ENCODE measurements around the gene SYMPK. TPM values are rescaled to one million over a fixed set of nuclear protein-coding genes. Genes with fewer than 3 reads are reported as not detected.
"Not testable (repeated sequence)": the region's sequence is repeated elsewhere in the genome, so short reads cannot be mapped to it uniquely, and the experiment has no call there.

SYMPK gene
- total RNA-seq: 100 to 1,000 TPM; 104 to 109 TPM

DNA sequence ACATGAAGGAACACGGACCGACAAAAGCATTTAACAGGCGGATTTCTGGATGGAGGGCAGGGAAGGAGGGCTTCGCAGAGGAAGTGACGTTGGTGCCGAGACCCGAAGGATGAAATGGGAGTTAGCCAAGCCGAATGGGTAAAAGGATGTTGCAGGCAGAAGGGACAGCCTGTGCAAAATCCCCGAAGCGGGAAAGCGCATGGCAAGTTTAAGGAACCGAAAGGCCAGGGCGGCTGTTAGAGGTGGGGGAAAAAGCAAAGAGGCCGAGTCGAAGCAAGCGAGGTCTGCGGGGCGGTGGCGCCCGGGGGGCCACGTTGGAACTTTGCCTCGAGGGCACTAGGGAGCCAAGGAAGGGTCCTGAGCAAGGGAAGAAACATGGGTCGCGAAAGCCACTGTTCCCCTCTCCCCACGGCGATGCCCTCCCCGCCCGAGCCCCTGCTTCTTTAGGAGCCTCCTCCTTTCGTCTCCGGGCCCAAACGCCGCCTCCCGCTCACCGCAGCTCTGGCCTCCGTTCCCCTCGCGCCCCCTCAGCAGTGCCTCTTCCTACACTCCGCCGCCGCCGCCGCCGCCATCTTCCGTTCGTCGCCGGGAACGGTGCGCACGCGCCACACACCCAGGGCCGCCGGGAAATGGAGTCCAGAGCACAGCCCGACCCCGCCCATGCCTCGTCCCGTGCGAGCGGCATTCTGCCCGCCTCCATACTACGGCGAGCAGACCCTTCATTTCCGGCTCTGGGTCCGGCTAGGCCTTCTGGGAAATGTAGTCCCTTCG lies at the start of gene SYMPK:
SYMPK (minus strand) TSS at position 584 of the 771 bp plus-strand sequence. CDS start 8,652 bp downstream, outside the sequence.
- no peaks in the 10 kb centered on the region for H3K9me3 Mint-ChIP-seq
- H3K4me1 Mint-ChIP-seq: peaks cover 23% of the 10 kb centered on the region
- peaks cover 35% of the 10 kb centered on the region for H3K27me3 Mint-ChIP-seq

DNA sequence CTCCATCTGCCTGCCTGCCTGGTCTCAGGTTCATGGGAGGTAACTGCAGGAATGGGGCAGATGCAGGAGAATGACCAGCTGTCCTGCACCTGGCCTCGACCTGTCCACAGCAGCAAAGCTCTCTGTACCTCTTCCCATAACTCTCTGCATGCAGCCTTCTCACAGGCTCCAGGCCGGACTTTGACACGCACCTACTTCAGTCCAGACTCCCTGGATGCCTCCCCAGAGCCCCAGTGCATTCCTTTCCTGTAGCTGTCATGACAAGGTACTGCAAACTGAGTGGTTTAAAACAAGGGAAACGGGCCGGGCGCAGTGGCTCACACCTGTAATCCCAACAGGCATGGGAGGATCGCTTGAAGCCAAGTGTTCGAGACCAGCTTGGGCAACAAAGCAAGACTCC lies 48.3 kb upstream of the SYMPK start:
- H3K4me3 Mint-ChIP-seq: no peak overlapping the region
- peaks cover 39% of the 10 kb centered on the region for H3K27me3 Mint-ChIP-seq
- no peaks in the 10 kb centered on the region for H3K36me3 Mint-ChIP-seq
- H3K4me1 Mint-ChIP-seq: no peaks in the 10 kb centered on the region
- no peak overlapping the region for H3K27ac Mint-ChIP-seq
- DNase-seq: no peak
- H3K9me3 Mint-ChIP-seq: no peaks in the 10 kb centered on the region

More for the DNA sequence above, at the start of gene SYMPK:
- peak; percentile 100 for DNase-seq
- Mint-ChIP-seq H3K4me3 (peak within 1 kb of the TSS; percentile 90), H3K36me3 (peaks cover 23% of the 10 kb centered on the region), H3K27ac (peak within 1 kb of the TSS; percentile 97)

DNA sequence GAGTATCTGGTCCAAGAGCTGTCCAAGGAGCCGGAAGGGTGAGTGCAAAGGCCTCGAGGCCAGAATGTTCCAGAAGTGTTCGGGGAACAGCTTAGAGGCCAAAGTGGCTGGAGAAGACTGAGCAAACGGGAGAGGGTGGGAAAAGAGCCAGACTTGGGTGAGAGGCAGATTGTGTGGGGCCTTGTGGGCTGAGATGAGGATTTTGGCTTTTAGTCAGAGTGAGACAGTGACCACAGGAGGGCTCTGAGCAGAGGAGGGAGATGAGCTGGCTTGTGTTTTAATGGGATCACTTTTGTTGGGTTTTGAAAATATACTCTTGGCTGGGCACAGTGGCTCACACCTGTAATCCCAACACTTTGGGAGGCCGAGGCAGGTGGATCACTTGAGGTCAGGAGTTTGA lies 46.0 kb upstream of the SYMPK start:
- Mint-ChIP-seq H3K4me3 (no peak overlapping the region), H3K36me3 (no peaks in the 10 kb centered on the region), H3K27ac (no peak overlapping the region), H3K9me3 (no peaks in the 10 kb centered on the region), H3K4me1 (no peaks in the 10 kb centered on the region), H3K27me3 (peaks cover 33% of the 10 kb centered on the region)
- DNase-seq: no peak

DNA sequence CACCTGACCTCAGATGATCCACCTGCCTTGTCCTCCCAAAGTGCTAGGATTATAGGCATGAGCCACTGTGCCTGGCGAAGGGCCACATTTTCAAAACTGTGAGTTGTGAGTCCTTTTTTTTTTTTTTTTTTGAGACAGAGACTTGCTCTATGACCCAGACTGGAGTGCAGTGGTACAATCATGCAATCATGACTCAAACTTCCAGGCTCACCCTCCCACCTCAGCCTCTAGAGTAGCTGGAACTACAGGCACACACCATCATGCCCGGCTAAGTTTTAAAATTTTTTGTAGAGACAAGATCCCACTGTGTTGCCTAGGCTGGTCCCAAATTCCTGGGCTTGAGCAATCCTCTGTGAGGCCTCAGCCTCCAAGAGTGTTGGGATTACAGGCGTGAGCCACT lies 43.3 kb upstream of the SYMPK start:
- Mint-ChIP-seq H3K36me3 (no peaks in the 10 kb centered on the region), H3K4me3 (no peak overlapping the region), H3K27me3 (peaks cover 14% of the 10 kb centered on the region), H3K27ac (no peak overlapping the region), H3K4me1 (peaks cover 5% of the 10 kb centered on the region), H3K9me3 (no peaks in the 10 kb centered on the region)
- no peak for DNase-seq

DNA sequence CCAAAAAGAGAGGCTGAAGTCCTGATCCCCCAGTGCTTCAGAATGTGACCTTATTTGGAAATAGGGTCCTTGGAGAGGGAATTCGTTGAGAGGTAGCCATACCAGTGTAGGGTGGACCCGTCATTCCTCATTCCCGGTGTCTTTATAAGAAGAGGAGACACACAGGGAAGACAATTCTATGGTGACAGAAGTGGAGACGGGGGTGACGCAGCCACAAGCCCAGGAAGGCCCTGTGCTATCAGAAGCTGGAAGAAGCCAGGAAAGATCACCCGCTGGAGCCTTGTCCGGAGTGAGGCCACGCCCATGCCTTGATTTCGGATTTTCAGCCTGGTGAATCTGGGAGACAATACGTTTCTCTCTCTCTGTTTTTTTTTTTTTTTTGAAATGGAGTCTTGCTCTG lies 42.1 kb upstream of the SYMPK start:
- Mint-ChIP-seq H3K36me3 (peaks cover 1% of the 10 kb centered on the region), H3K4me3 (no peak overlapping the region), H3K27me3 (peaks cover 4% of the 10 kb centered on the region), H3K27ac (no peak overlapping the region), H3K4me1 (peaks cover 11% of the 10 kb centered on the region), H3K9me3 (no peaks in the 10 kb centered on the region)
- no peak for DNase-seq

DNA sequence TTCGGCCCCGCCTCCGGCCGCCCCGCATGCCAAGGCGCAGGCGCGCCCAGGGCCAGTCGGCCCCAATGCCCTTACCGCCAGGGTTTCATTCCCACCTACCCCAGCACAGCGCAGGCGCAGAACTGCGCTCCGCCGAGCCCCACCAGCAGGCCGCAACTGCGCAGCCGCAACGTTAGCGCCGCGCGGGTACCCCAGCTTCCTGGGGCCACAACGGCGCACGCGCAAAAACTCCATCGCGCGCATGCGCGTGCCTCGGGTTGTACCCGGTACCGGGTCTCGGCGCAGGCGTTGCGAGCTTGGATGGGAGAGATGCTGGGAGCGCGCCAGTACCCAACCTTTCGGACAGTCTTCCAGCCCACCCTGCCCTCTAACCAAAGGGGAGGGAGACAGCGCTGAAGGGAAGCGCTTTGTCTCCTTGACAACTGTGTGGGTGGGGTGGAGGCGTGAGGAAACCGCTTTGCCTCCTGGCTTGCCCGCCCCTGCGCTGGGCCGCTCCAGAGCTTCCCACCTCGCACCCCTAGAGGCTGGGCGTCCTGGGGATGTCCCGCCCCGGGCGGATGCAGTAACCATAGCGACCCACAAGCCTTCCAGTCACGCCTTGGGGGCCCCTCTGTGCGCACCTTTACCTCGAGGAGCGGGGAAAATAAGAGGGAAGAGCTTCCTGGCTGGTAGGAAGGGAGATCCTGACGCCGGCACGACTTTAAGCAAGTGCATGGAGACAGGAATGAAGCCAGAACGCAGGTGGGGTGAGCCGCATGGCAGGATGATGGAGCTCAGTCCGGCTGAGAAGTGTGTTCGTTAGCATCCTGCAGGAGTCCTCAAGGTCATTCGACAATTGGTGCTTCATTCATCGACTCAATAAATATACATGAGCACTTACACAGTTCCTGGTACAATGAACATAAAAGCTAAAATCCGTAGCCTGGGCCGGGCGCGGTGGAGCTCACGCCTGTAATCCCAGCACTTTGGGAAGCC lies 40.0 kb upstream of the SYMPK start:
- peaks cover 1% of the 10 kb centered on the region for H3K36me3 Mint-ChIP-seq
- no peaks in the 10 kb centered on the region for H3K9me3 Mint-ChIP-seq
- H3K4me1 Mint-ChIP-seq: peaks cover 11% of the 10 kb centered on the region
- DNase-seq: peak; percentile 99
- peak overlapping the region; percentile 91 for H3K4me3 Mint-ChIP-seq
- H3K27me3 Mint-ChIP-seq: no peaks in the 10 kb centered on the region
- peak overlapping the region; percentile 74 for H3K27ac Mint-ChIP-seq

DNA sequence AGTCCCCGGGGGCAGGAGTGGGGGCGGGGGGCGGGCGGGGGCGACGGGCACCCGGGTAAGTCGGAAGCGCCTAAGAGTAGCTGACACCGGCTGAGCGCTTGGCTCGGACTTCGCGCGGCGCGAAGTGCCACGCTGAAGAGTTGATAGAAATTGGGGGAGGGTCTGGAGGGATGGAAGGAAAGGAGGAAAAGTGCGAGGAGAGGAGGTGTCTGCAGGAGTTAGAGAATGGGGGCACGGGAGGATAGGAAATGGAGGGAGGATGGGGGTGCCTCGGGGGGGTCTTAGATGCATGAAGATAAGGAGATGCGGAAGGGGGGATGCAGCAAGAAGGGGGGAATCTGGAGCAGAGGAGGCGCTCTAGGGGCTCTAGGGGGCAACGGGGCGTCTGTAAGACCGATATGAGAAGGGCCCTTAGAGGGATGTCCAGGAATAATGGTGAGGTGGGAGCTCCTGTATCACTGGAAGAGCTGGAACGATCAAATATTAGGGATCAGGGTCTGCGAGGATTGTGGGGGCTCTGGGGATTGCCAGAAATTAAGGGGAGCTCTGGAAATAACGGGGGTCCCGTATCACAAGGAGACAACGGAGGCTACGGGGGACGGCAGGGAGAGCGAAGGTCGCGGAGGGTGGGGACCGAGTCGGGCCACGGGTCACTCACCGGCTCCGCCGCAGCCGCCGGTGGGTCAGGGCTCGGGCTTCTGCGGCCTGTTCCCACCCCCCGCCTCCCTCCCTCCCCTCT lies 39.1 kb upstream of the SYMPK start, which contains the start of gene MYPOP:
MYPOP (minus strand) TSS at position 702 of the 739 bp plus-strand sequence. CDS start 840 bp downstream, outside the sequence.
- Mint-ChIP-seq H3K36me3 (peaks cover 1% of the 10 kb centered on the region), H3K9me3 (no peaks in the 10 kb centered on the region), H3K27me3 (no peaks in the 10 kb centered on the region), H3K27ac (peak within 1 kb of the TSS; percentile 74), H3K4me3 (peak within 1 kb of the TSS; percentile 91), H3K4me1 (peaks cover 11% of the 10 kb centered on the region)
- no peak for DNase-seq

DNA sequence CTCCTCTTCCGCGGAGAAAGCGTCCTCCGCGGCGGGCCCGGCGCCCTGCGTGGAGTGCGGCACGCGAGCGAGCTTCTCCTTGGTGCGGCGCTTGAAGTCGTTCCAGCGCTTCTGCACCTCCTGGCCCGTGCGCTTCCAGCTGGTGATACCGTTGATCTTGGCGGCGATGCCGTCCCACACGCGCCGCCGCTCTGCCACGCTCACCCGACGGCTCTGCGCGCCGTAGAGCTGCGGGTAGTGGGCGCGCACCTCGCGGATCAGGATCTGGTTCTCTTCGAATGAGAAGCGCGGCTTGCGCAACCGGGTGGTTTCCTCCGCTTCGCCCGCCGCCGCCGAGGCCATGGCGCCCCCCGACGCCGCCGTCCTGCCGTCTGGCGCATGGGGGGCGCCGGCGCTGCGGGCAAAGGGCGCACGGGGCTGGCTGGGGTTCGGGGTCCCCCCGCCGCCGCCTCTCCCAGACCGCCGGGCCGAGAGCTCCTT lies 38.5 kb upstream of the SYMPK start:
- Mint-ChIP-seq H3K27me3 (no peaks in the 10 kb centered on the region), H3K4me3 (peak overlapping the region; percentile 43), H3K27ac (no peak overlapping the region), H3K9me3 (no peaks in the 10 kb centered on the region), H3K36me3 (peaks cover 1% of the 10 kb centered on the region), H3K4me1 (peaks cover 11% of the 10 kb centered on the region)
- peak; percentile 55 for DNase-seq

DNA sequence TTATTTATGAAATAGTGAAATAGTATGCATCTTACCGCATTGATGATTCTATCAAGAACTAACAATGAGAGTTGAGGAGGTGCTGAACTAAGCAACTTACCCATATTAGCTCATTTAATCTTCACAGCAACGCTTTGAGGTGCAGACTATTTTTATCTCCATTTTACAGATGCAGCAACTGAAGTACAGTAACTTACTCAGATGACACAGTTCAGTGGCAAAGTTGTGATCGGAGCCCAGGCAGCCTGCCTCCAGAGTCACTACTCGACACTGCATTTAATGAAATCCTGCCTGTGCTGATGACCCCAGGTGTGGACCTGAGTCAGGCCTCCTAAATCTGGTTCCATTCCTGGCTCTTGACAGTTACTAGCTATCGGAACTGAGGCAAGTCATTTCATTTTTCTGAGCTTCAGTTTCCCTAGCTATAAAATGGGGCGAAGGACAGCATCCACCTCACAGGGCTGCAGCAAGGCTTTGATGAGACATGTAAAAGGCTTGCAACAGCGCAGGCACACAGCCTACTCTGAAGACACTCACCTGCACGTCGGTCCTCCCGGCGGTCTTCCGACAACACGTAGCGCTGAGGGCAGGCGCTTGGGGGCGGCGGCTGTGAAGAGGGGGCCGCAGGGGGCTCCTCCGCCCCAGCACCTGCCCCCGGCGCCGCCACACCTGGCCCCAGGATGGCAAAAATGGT lies 37.9 kb upstream of the SYMPK start:
- no peak for DNase-seq
- Mint-ChIP-seq H3K36me3 (peaks cover 1% of the 10 kb centered on the region), H3K9me3 (no peaks in the 10 kb centered on the region), H3K4me3 (peak overlapping the region; percentile 37), H3K4me1 (peaks cover 11% of the 10 kb centered on the region), H3K27me3 (no peaks in the 10 kb centered on the region), H3K27ac (no peak overlapping the region)

DNA sequence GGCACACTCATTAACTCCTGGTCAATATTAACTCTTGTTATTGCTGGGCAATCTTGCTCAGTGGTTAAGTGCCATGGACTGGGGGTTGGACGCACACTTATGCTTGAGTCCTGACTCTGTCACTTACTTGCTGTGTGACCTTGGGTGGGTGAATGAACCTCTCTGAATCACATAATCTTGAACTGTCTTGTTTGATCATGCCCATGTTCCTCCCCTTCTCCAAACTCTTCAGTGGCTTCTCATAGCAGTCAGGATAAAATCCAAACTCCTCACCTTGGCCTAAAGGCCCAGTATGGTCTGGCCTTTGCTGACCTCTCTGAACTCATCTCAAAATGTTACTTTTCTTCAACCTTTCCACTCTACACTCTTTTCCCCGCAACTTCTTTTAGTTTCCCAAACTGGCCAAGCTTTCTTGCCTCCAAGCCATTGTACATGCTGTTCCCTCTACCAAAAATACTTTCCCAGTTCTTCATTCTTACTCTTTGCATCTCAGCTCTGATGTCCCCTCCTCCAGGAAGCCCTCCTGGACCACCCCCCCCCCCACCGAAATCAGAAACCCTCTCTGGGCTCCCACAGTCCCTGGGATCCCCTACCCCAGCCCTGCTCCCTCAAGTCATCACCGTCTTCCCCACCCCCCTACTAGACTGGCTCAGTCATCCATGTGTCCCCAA lies 37.1 kb upstream of the SYMPK start:
- no peaks in the 10 kb centered on the region for H3K27me3 Mint-ChIP-seq
- peaks cover 6% of the 10 kb centered on the region for H3K36me3 Mint-ChIP-seq
- H3K4me3 Mint-ChIP-seq: no peak overlapping the region
- H3K9me3 Mint-ChIP-seq: no peaks in the 10 kb centered on the region
- H3K27ac Mint-ChIP-seq: no peak overlapping the region
- peaks cover 11% of the 10 kb centered on the region for H3K4me1 Mint-ChIP-seq
- DNase-seq: no peak

DNA sequence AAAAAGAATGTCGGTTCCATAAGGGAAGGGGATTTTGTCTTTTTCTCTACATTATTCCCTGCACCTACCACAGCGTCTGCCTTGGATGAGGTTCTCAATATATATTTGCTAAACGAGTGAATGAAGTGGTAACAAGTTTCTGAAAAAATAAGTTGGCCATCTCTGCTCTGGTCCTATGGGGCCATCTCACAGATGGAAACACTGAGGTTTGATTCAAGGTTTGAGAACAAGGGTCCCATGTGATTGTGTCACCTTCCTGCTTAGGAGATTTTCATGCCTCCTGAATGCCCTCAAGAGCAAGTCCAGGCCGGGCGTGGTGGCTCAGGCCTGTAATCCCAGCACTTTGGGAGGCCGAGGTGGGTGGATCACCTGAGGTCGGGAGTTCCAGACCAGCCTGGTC lies 36.3 kb upstream of the SYMPK start:
- H3K4me1 Mint-ChIP-seq: peaks cover 11% of the 10 kb centered on the region
- H3K27ac Mint-ChIP-seq: no peak overlapping the region
- H3K36me3 Mint-ChIP-seq: peaks cover 7% of the 10 kb centered on the region
- H3K4me3 Mint-ChIP-seq: no peak overlapping the region
- H3K27me3 Mint-ChIP-seq: no peaks in the 10 kb centered on the region
- H3K9me3 Mint-ChIP-seq: no peaks in the 10 kb centered on the region
- no peak for DNase-seq

DNA sequence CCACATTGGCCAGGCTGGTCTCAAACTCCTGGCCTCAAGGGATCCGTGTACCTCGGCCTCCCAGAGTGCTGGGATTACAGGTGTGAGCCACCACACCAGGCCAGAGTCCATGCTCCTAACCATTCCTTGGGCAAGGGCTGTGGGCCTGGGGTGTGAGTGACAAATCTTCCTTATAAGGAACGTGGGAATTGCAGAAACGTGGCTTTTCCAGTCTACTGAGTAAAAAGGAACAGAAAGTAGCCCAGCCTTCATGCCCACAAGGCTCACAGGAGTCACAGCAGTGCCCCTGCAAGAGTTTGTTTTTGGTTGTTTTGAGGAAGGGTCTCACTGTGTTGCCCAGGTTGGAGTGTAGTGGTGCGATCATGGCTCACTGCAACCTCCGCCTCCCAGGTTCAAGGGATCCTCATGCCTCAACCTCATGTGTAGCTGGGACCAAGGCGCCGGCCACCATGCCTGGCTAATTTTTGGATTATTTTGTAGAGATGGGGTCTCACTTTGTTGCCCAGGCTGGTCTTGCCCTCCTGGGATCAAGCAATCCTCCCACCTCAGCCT lies 34.4 kb upstream of the SYMPK start:
- no peaks in the 10 kb centered on the region for H3K9me3 Mint-ChIP-seq
- no peak for DNase-seq
- no peaks in the 10 kb centered on the region for H3K27me3 Mint-ChIP-seq
- no peak overlapping the region for H3K4me3 Mint-ChIP-seq
- H3K4me1 Mint-ChIP-seq: peaks cover 11% of the 10 kb centered on the region
- H3K27ac Mint-ChIP-seq: no peak overlapping the region
- peaks cover 7% of the 10 kb centered on the region for H3K36me3 Mint-ChIP-seq

DNA sequence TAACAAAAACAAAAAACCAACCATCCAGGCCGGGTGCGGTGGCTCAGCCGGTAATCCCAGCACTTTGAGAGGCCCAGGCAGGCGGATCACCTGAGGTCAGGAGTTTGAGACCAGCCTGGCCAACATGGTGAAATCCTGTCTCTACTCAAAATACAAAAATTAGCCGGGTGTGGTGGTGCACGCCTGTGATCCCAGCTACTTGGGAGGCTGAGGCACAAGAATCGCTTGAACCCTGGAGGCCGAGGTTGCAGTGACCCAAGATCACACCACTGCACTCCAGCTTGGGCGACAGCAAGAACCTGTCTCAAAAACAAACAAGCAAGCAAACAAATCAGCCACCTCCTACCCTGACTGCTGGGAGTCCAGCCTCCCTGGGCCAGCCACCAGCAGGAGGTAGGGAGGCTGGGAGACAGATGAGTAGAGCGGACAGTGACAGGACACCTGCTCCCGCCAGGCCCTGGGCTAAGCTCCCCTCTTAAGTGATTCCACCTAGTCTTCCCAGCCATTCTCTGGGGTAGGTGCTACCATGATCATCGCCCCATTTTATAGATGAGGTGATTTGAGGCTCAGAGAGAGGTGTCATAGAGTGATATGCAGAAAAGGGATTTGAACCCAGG lies 33.1 kb upstream of the SYMPK start:
- not testable (repeated sequence) for H3K4me3 Mint-ChIP-seq, H3K36me3 Mint-ChIP-seq, H3K9me3 Mint-ChIP-seq, H3K27ac Mint-ChIP-seq, H3K4me1 Mint-ChIP-seq, DNase-seq, H3K27me3 Mint-ChIP-seq

Measured in activated naive CD8-positive, alpha-beta T cell treated with anti-CD3 and anti-CD28 coated beads for 36 hours (primary cell).